Muscle layer of colon (tissue), 2 donors: ENCODE data around the gene MLXIPL.
A peak's percentile ranks its signal among the peaks of the same experiment; 100 is the strongest.
"Not testable (repeated sequence)": the region's sequence is repeated elsewhere in the genome, so short reads cannot be mapped to it uniquely, and the experiment has no call there.

Experiments used
- H3K27ac ChIP-seq: one replicate; pipeline ENCODE4 v1.7.0; 2013; ENCODE audit warnings: low read depth, mild to moderate bottlenecking, low read length, moderate library complexity
- H3K27me3 ChIP-seq, 2 donors: one replicate each; pipeline ENCODE4 v1.7.0; 2013; ENCODE audit warnings: low read length in 2 of 2, mild to moderate bottlenecking in 2 of 2; ENCODE audit not compliant: insufficient read depth in 2 of 2, control insufficient read depth in 1 of 2
- H3K36me3 ChIP-seq: one replicate; pipeline ENCODE4 v1.7.0; 2013; ENCODE audit warnings: mild to moderate bottlenecking, low read length; ENCODE audit not compliant: insufficient read depth
- H3K4me1 ChIP-seq: one replicate; pipeline ENCODE4 v1.7.0; 2013; ENCODE audit warnings: mild to moderate bottlenecking, low read length; ENCODE audit not compliant: insufficient read depth
- H3K4me3 ChIP-seq, 2 donors: one replicate each; pipeline ENCODE4 v1.7.0; 2013; ENCODE audit warnings: low read length in 2 of 2, low read depth in 1 of 2, mild to moderate bottlenecking in 1 of 2, moderate library complexity in 1 of 2
- H3K9ac ChIP-seq: one replicate; pipeline ENCODE4 v1.7.0; 2013; ENCODE audit warnings: low read length
- H3K9me3 ChIP-seq: one replicate; pipeline ENCODE4 v1.7.0; 2013; ENCODE audit warnings: mild to moderate bottlenecking, low read length
- donor health status: abdominal sarcoma.
- donor health status: Adenocarcinoma of cecum.

Gene MLXIPL, protein sequence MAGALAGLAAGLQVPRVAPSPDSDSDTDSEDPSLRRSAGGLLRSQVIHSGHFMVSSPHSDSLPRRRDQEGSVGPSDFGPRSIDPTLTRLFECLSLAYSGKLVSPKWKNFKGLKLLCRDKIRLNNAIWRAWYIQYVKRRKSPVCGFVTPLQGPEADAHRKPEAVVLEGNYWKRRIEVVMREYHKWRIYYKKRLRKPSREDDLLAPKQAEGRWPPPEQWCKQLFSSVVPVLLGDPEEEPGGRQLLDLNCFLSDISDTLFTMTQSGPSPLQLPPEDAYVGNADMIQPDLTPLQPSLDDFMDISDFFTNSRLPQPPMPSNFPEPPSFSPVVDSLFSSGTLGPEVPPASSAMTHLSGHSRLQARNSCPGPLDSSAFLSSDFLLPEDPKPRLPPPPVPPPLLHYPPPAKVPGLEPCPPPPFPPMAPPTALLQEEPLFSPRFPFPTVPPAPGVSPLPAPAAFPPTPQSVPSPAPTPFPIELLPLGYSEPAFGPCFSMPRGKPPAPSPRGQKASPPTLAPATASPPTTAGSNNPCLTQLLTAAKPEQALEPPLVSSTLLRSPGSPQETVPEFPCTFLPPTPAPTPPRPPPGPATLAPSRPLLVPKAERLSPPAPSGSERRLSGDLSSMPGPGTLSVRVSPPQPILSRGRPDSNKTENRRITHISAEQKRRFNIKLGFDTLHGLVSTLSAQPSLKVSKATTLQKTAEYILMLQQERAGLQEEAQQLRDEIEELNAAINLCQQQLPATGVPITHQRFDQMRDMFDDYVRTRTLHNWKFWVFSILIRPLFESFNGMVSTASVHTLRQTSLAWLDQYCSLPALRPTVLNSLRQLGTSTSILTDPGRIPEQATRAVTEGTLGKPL

DNA sequence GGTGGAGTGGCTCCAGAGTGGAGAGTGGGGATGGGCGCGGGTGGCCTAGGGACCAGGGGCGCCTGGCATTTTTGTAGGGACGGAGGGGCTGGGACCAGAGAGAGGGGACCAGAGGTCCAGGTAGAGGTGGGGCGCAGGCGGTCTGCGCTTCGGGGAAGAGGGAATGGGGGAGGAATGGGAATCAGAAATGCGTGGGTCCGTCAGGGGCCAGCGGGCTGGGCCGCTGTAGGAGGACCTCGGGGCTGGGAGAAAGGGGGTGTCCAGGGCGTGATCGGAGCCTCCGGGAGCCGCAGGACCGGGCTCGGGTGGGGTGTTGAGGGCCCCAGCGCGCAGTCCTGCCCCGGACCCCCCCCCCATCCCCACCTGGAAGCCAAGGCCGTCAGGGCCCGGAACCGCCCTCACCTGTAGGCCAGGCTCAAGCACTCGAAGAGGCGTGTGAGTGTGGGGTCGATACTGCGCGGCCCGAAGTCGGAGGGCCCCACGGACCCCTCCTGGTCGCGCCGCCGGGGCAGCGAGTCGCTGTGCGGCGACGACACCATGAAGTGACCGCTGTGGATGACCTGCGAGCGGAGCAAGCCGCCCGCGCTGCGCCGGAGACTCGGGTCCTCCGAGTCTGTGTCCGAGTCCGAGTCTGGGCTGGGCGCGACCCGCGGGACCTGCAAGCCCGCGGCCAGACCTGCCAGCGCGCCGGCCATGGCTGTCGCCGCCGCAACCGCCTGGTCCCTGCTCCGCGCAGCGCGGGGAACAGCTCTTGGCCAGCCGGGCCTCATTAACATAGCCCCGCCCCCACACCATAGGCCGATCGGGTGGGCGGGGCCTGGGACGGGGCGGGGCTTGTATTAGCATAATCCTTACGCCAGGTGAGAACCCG, at the start of gene MLXIPL:
MLXIPL (minus strand) TSS at position 725 of the 871 bp plus-strand sequence; CDS start at position 695, 30 bp downstream.
- Histone ChIP-seq H3K4me1 (peaks cover 4% of the 10 kb centered on the region), H3K27me3 (peaks cover 15 to 47% of the 10 kb centered on the region in 2 donors), H3K4me3 (peak within 1 kb of the TSS; percentile 27 to 52), H3K36me3 (no peaks in the 10 kb centered on the region), H3K27ac (no peak within 1 kb of the TSS), H3K9ac (no peak within 1 kb of the TSS), H3K9me3 (no peaks in the 10 kb centered on the region)

DNA sequence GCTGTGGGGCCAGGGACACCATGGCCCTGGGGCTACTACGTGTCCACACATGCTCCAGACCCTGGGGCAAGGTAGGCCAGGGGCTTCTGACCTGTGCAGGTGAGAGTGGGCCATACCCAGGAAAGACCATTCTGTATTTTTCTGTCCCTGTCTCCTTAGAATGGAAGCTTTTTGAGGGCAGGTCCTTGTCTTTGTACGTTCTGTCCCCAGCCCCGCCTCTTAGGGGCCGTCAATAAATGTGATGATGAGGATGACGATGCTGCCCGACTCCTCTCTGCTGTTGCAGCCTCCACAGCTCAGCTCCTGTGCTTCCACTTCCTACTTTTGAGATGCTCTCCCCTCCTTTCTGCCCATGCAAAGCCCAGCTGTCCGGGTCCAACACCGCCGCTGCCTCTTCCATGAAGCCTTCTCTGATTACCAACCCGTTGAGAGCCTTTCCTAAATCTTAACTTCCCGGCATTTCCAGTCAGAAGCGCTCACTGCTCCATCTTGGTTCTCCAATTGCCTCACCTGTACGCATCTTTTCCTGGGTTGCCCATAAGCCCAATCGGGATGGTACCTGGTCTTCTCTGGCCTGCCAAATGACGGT, 47.6 kb upstream of the MLXIPL start:
- Histone ChIP-seq H3K36me3 (no peaks in the 10 kb centered on the region), H3K4me3 (no peak overlapping the region), H3K9ac (no peak overlapping the region), H3K27ac (no peak overlapping the region), H3K9me3 (no peaks in the 10 kb centered on the region), H3K4me1 (peaks cover 7% of the 10 kb centered on the region), H3K27me3 (no peaks in the 10 kb centered on the region)

DNA sequence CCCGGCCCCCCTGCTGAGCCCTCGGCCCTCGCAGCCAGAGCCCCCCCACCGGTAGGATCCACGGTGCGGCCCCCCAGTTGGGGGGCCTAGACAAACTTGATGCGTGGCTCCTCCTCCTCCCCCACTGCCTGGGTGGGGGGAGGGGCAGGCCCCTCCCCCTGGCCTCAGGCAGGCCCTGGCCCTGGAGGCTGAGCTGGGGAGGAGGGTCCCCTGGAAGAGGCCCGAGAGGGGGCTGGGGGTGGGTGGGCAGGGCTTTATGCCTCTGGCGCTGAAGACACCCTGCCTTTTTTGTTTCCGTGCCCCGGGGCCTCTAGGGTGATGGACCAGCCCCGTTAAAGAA, 47.0 kb upstream of the MLXIPL start:
- H3K27me3 ChIP-seq, result no peaks in the 10 kb centered on the region

DNA sequence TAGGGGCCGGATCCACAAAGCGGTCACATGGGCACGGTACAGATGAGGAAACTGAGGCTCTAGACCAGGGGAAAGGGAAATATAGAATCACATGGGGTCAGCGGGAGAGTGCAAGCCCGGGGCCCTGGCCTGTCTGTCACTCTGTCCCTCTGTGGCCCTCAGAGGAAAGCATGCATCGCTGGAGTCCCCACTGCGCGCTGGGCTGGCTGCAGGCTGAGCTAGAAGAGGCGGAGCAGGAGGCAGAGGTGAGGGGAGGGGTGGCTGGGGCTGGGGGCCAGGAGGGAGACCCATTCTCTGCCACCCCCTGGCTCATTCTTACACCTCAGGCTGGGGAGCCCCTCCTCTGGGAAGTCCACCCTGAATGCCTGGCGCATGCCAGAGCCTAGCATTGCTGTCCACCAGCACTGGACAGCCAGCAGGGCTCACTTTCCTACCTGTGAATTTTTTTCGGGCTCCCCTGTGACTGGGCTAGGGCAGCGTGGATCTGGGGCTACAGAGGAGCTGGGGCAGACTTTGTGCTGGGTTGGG, 45.6 kb upstream of the MLXIPL start:
- Histone ChIP-seq H3K4me1 (peaks cover 7% of the 10 kb centered on the region), H3K27ac (no peak overlapping the region), H3K27me3 (no peaks in the 10 kb centered on the region), H3K9me3 (no peaks in the 10 kb centered on the region), H3K36me3 (no peaks in the 10 kb centered on the region), H3K9ac (no peak overlapping the region), H3K4me3 (no peak overlapping the region)

More for the DNA sequence above, 47.0 kb upstream of the MLXIPL start:
- Histone ChIP-seq H3K27ac (no peak overlapping the region), H3K9me3 (no peaks in the 10 kb centered on the region), H3K4me3 (no peak overlapping the region), H3K4me1 (peaks cover 7% of the 10 kb centered on the region), H3K36me3 (no peaks in the 10 kb centered on the region), H3K9ac (no peak overlapping the region)

DNA sequence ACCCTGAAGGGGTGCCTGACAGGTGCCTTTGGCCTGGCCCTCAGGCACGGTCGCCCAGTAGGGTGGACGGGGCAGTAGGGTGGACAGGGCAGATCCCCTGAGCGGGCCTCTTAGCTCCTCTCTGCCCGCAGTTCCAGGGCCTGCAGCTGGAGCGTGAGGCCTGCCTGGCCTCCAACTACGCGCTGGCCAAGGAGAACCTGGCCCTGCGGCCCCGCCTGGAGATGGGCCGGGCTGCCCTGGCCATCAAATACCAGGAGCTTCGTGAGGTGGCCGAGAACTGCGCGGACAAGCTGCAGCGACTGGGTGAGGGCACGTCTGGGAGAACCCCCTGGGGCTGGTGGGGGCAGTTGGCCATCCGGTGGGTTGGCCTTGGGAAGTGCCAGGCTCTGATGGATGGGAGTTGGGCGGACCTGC, 45.0 kb upstream of the MLXIPL start:
- no peak overlapping the region for H3K9ac ChIP-seq
- H3K27ac ChIP-seq, result no peak overlapping the region
- peaks cover 7% of the 10 kb centered on the region for H3K4me1 ChIP-seq
- H3K4me3 ChIP-seq, result no peak overlapping the region
- no peaks in the 10 kb centered on the region for H3K9me3 ChIP-seq
- H3K36me3 ChIP-seq, result no peaks in the 10 kb centered on the region
- H3K27me3 ChIP-seq, result no peaks in the 10 kb centered on the region

DNA sequence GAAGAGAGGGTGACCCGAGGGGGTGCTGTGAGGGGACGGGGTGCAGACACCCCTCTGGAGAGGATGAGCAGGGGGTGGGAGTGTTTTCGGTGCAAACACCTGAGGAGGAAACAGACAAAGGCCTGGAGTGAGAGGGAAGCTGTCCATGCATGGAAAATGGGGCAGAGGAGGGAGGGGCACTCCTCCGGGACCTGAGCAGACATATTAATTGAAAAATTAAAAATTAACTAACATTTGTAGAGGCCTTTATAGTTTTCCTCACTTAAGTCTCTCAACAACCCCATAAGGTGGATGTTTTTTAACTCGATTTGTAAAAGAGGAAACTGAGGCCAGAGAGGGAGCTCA, 44.5 kb upstream of the MLXIPL start:
- H3K9ac ChIP-seq, result no peak overlapping the region
- peaks cover 7% of the 10 kb centered on the region for H3K4me1 ChIP-seq
- no peak overlapping the region for H3K27ac ChIP-seq
- peak overlapping the region in 1 of 2 donors; percentile 66 for H3K4me3 ChIP-seq
- no peaks in the 10 kb centered on the region for H3K36me3 ChIP-seq
- no peaks in the 10 kb centered on the region for H3K9me3 ChIP-seq
- no peaks in the 10 kb centered on the region for H3K27me3 ChIP-seq

DNA sequence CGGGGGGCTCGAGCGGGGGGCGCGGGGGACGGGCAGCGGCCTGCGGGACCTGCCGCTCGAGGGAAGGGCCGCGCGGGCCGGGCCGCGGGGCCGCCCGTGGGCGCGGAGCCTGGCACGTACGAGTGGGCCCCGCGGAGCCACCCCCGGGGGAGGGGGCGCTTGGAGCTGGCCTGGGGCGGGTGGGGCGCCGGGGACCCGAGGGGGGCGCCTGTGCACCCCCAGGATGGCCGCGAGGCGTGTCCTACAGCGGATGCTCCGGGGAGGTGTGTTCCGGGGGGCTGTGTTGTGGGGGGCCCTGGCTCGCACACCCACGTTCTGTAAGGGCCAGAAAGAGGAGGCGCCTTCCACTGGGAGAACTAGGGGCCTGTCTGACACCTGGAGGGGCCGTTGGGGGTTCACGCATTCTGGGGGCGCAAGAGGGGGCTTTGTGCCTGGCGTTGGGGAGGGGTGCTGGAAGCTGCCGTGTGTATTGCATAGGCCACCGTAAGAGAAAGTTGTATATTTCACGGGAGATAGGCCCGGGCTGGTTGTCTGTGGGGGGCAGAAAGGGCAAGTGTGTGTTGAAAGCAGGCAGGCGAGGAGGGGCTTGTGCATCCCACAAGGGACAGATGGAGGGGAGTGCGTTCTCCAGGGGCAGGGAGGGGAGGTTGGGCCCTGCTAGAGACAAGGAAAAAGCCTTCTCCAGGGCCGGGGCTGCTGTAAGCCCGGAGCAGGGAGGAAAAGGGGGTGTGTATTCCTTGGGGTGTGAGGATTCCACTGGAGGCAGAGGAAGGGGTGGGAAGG, 44.0 kb upstream of the MLXIPL start:
- Histone ChIP-seq H3K9me3 (no peaks in the 10 kb centered on the region), H3K4me3 (peak overlapping the region; percentile 66 to 71), H3K4me1 (peaks cover 7% of the 10 kb centered on the region), H3K36me3 (no peaks in the 10 kb centered on the region), H3K9ac (peak overlapping the region; percentile 49), H3K27ac (peak overlapping the region; percentile 34), H3K27me3 (no peaks in the 10 kb centered on the region)

DNA sequence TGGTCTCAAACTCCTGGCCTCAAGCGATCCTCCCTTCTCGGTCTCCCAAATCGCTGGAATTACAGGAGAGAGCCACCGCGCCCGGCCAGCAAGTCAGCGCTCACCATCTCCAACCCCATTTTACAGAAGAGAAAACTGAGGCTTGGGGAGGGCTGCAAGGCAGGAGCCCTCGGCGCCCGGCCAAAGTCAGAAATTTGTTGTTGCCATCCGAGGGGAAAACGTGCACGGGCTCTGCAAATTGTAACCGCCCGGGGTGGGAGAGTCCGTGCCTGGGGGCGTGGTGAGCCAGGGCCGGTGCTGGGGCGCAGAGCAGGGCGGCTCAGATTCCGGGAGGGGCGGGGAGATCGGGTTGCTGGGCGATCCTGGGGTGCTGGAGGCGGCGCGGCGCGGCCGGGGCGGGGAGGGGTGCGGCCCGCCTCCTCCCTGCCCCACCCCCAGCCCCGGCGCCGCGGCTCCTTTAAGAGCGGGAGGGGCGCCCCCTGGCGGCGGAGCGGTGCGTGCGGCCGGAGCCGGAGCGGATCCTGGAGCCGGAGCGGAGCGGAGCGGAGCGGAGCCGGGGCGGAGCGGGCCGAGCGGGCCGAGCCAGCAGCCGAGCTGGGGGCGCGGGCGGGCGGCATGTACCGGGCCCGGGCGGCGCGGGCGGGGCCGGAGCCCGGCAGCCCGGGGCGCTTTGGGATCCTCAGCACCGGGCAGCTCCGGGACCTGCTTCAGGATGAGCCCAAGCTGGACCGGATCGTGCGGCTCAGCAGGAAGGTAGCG, 43.2 kb upstream of the MLXIPL start, which contains the start of gene VPS37D:
VPS37D (plus strand) TSS at position 488 of the 759 bp plus-strand sequence; CDS start at position 616, 128 bp downstream.
- H3K36me3 ChIP-seq, result no peaks in the 10 kb centered on the region
- H3K27ac ChIP-seq, result peak within 1 kb of the TSS; percentile 34
- H3K9me3 ChIP-seq, result no peaks in the 10 kb centered on the region
- peak within 1 kb of the TSS; percentile 66 to 71 for H3K4me3 ChIP-seq
- H3K4me1 ChIP-seq, result peaks cover 7% of the 10 kb centered on the region
- peak within 1 kb of the TSS; percentile 49 for H3K9ac ChIP-seq
- H3K27me3 ChIP-seq, result no peaks in the 10 kb centered on the region

DNA sequence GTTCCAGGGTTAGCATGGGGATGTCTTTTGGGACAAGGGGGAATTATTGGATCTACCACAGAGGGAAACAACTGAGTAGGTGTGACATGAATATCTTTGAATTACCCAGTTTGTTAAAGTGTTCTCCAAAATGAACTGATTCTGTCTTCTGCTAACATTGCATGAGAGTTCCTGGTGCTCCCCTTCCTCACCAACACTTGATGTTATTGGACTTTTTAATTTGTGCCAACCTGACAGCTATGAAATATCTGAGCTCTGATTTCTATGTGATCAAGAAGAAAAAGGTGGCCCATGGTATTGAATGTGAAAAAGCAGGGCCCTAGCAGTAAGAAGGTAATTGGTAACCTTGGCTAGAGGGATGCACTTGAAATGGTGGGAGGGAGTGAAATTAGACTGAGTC, 38.7 kb upstream of the MLXIPL start:
- Histone ChIP-seq H3K27me3 (no peaks in the 10 kb centered on the region), H3K9ac (no peak overlapping the region), H3K27ac (no peak overlapping the region), H3K4me1 (no peaks in the 10 kb centered on the region), H3K9me3 (no peaks in the 10 kb centered on the region), H3K4me3 (no peak overlapping the region), H3K36me3 (no peaks in the 10 kb centered on the region)

DNA sequence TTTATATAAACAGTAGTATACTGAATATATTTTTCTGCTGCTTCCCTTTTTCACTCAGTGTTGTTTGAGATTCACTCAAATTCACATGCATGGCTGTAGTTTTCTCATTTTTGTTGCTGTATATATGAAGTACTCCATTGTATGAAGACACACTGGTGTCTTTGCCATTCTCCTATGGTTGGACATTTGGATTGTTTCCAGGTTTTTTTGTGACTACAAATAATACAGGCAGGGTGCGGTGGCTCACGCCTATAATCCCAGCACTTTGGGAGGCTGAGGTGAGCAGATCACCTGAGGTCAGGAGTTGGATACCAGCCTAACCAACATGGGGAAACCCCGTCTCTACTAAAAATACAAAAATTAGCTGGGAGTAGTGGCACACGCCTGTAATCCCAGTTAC, 36.3 kb upstream of the MLXIPL start:
- H3K27ac ChIP-seq, H3K9me3 ChIP-seq, H3K4me3 ChIP-seq, H3K4me1 ChIP-seq, H3K27me3 ChIP-seq, H3K9ac ChIP-seq, H3K36me3 ChIP-seq: not testable (repeated sequence)
